Peyer's patch (tissue), 4 donors: ENCODE results near the gene THRAP3.

Source experiments
- CTCF ChIP-seq, 6 experiments: fragments of 450-650 bp in 4 of 6; fragments of 200-600 bp in 2 of 6; sonication (generic) in 1 of 6; IDR thresholded peaks; one replicate each; pipeline ENCODE4 v1.5.1; 2017 to 2019; ENCODE audit warnings: antibody characterized with exemption in 6 of 6, mild to moderate bottlenecking in 3 of 6, moderate library complexity in 1 of 6
- POLR2A ChIP-seq, 2 donors: fragments of 450-650 bp; IDR thresholded peaks; one replicate each; pipeline ENCODE4 v1.5.1; 2017; ENCODE audit warnings: antibody characterized with exemption in 2 of 2, mild to moderate bottlenecking in 2 of 2, moderate library complexity in 2 of 2

GRCh38 chr1:36303244-36303643, 79.0 kb downstream of the THRAP3 start:
- no peak for TF ChIP-seq CTCF (IDR thresholded peaks at IDR 0.05)
- TF ChIP-seq POLR2A (IDR thresholded peaks at IDR 0.05): no peak
